Dendritic cell treated with granulocyte-macrophage colony-stimulating factor and Interleukin-4, amounts not matched to agents 40 ng/mL and 50 ng/mL, for 4 days (primary cell): ENCODE data around the gene RAPGEF2.

Source experiments
- H3K27ac Mint-ChIP-seq: one replicate; pipeline ENCODE4 v1.8.0; 2022; ENCODE audit warnings: mild to moderate bottlenecking, mixed read lengths
- H3K27me3 Mint-ChIP-seq: one replicate; pipeline ENCODE4 v1.8.0; 2022; ENCODE audit warnings: mild to moderate bottlenecking, mixed read lengths
- H3K36me3 Mint-ChIP-seq: one replicate; pipeline ENCODE4 v1.8.0; 2022; ENCODE audit warnings: low read depth, mixed read lengths
- H3K4me1 Mint-ChIP-seq: one replicate; pipeline ENCODE4 v1.8.0; 2022; ENCODE audit warnings: low read depth, mixed read lengths
- H3K4me3 Mint-ChIP-seq: one replicate; pipeline ENCODE4 v1.8.0; 2022; ENCODE audit warnings: mild to moderate bottlenecking, moderate library complexity, mixed read lengths
- H3K9me3 Mint-ChIP-seq: one replicate; pipeline ENCODE4 v1.8.0; 2022; ENCODE audit warnings: mixed read lengths
- intact Hi-C: fragments of 100-400 bp; cut with micrococcal nuclease; formaldehyde crosslinking; loops from one replicate; pipeline ENCODE4 v1.15.0; 2022

RAPGEF2 gene

GRCh38 chr4:159131564-159131963 is 28.7 kb downstream of the RAPGEF2 start:
- Mint-ChIP-seq H3K27ac (no peak overlapping the region), H3K27me3 (no peaks in the 10 kb centered on the region), H3K4me1 (peaks cover 24% of the 10 kb centered on the region), H3K36me3 (no peaks in the 10 kb centered on the region), H3K9me3 (no peaks in the 10 kb centered on the region), H3K4me3 (no peak overlapping the region)
- intact Hi-C loops = no loop called here

DNA sequence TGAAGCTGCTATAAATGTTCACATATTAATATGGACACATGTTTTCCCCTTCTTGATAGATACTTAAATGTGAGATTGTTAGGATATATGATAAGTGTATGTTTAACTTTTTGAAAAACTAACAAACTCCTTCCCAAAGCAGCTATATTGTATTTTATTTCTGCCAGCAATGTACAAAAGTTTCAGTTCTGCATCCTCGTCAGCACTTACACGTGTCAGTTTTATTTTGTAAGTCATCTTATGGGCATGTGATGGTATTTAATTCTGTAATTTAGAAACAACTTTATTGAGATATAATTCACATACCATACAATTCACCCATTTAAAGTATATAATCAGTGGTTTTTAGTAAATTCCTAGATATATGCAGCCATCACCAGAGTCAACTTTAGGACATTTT is 31.6 kb downstream of the RAPGEF2 start:
- H3K4me1 Mint-ChIP-seq = peaks cover 23% of the 10 kb centered on the region
- H3K27ac Mint-ChIP-seq = peak overlapping the region; percentile 64
- intact Hi-C loops = no loop called here
- H3K4me3 Mint-ChIP-seq = no peak overlapping the region
- H3K9me3 Mint-ChIP-seq = no peaks in the 10 kb centered on the region
- H3K36me3 Mint-ChIP-seq = no peaks in the 10 kb centered on the region
- H3K27me3 Mint-ChIP-seq = no peaks in the 10 kb centered on the region

DNA sequence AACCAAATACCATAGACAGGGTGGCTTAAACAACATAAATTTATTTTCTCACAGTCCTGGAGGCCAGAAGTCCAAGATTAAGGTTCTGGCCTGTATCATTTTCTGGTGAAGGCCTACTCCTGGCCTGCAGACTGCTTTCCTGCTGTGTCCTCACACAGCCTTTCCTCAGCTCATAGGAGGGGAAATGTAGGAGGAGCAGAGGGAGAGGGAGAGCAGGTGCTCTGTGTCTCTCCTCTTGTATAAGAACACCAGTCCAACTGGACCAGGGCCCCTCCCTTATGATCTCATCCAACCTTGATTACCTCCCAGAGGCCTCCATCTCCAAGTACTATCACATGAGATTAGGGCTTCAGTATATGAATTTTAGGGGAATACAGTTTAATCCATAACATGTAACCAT is 34.3 kb downstream of the RAPGEF2 start:
- intact Hi-C loops = no loop called here
- Mint-ChIP-seq H3K27me3 (no peaks in the 10 kb centered on the region), H3K4me3 (no peak overlapping the region), H3K4me1 (peaks cover 24% of the 10 kb centered on the region), H3K36me3 (no peaks in the 10 kb centered on the region), H3K27ac (no peak overlapping the region), H3K9me3 (no peaks in the 10 kb centered on the region)

DNA sequence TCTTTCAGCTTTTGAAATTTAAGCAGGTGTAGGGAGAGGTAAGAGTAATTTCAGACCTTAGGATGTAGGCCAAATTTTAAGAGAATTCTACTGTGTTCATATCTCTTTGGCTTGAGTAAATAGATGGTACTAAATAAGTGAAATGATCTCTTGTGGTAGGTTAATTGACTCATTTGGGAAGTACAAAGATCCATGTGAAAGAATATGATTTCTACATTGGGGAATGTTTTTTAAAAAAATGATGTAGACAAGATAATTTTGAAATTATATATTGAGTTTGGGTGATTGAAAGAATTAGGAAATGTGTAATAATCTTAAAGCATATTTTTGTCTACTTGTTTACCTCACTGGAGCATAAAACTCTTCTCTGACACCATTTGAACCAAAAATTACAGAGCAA is 35.6 kb downstream of the RAPGEF2 start:
- Mint-ChIP-seq H3K9me3 (no peaks in the 10 kb centered on the region), H3K27ac (no peak overlapping the region), H3K4me1 (peaks cover 24% of the 10 kb centered on the region), H3K4me3 (no peak overlapping the region), H3K36me3 (no peaks in the 10 kb centered on the region), H3K27me3 (no peaks in the 10 kb centered on the region)
- intact Hi-C loops = no loop called here

DNA sequence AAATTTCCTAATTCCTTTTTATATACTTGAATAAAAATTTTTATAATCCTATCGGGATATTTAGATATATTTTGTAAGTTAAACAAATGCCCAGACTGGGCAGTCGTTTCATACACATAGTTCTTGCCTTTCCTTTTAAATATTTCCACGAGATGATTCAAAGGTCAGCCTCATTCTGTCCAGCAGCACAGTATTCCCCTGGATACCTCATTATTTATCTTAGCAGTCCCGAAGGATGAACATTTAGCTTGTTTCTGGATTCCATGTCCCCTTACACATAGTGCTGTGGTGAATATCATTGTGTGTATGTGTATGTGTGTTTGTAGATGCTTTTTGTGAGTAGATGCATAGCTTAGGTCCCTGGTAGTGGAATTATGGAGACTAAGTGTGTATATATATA is 38.3 kb downstream of the RAPGEF2 start:
- Mint-ChIP-seq H3K4me1 (peaks cover 23% of the 10 kb centered on the region), H3K36me3 (no peaks in the 10 kb centered on the region), H3K9me3 (no peaks in the 10 kb centered on the region), H3K4me3 (no peak overlapping the region), H3K27me3 (no peaks in the 10 kb centered on the region), H3K27ac (no peak overlapping the region)
- intact Hi-C loops = no loop called here

DNA sequence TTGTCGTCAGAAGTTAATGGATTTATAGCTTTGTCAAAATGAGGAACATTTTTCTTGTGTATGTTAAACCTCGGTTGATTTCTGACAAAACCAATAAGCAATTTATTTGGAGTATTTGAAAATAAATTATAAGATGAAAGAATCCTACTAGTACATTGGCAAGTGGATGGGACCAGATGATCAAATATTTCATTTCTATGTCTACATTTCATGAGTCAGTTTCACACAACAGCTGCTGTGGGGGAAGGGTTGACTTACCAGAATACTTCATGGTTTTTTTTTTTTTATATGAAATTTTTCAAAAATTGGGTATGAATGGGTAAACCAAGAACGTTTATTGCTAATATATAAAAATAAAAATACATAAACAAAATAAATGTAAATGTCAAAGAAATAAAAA is 39.4 kb downstream of the RAPGEF2 start:
- H3K27me3 Mint-ChIP-seq = no peaks in the 10 kb centered on the region
- no peak overlapping the region for H3K27ac Mint-ChIP-seq
- no peaks in the 10 kb centered on the region for H3K36me3 Mint-ChIP-seq
- intact Hi-C loops = no loop called here
- no peak overlapping the region for H3K4me3 Mint-ChIP-seq
- peaks cover 20% of the 10 kb centered on the region for H3K4me1 Mint-ChIP-seq
- no peaks in the 10 kb centered on the region for H3K9me3 Mint-ChIP-seq

DNA sequence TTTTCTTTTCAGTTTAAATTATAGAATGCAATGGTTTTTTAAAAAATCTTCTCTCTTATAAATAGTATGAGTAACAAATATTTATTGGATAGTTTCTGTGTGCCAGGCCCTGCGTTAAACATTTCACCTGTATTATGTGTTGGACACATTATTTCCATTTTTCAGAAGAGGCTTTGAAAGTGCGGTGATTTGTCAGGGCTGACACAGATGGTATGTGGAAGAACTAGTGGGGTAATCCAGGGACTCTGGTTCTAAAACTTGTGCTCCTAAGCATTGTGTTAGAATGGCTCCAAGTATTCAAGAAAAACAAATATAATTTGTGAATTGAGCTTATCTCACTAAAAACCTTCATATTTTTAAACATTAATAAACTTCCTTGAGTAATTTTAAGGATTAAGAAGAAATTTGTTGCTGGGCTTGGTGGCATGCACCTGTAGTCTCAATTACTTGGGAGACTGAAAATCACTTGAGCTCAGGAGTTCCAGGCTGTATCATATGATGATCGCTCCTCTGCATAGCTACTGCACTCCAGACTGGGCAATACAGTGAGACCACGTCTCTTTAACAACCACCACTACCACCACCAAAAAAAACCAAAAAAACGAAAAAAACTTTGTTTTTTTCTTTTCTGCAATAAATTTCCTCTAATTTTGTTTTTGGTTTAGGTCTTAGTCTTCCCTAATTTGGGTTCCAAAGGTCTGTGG is 40.0 kb downstream of the RAPGEF2 start:
- peaks cover 20% of the 10 kb centered on the region for H3K4me1 Mint-ChIP-seq
- H3K4me3 Mint-ChIP-seq = no peak overlapping the region
- no peaks in the 10 kb centered on the region for H3K27me3 Mint-ChIP-seq
- intact Hi-C loops = no loop called here
- no peak overlapping the region for H3K27ac Mint-ChIP-seq
- H3K9me3 Mint-ChIP-seq = no peaks in the 10 kb centered on the region
- H3K36me3 Mint-ChIP-seq = no peaks in the 10 kb centered on the region

DNA sequence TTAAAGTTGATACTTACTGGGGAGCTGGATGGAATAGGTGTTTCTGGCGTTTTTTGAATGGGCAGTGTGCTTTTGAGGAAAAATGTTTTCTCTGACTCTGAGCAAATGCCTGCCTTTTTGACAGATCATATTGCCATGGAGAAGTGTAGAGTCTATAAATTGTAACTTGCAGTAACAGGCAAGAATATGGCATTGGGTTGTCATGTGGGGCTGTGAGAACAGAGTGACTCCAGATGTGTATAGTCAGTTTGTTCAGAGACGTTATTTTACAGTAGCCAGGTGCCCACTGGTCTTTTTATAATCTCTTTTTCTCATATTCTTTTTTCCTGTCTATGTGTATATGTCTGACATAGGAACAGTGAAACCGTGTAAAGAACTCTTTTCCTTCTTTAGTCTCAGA is 40.8 kb downstream of the RAPGEF2 start:
- H3K4me3 Mint-ChIP-seq = no peak overlapping the region
- no peaks in the 10 kb centered on the region for H3K27me3 Mint-ChIP-seq
- intact Hi-C loops = no loop called here

GRCh38 chr4:159144112-159144694 is 41.3 kb downstream of the RAPGEF2 start:
- no peaks in the 10 kb centered on the region for H3K9me3 Mint-ChIP-seq
- peaks cover 20% of the 10 kb centered on the region for H3K4me1 Mint-ChIP-seq
- H3K27me3 Mint-ChIP-seq = no peaks in the 10 kb centered on the region
- intact Hi-C loops = no loop called here
- H3K36me3 Mint-ChIP-seq = no peaks in the 10 kb centered on the region
- H3K27ac Mint-ChIP-seq = peak overlapping the region; percentile 1
- H3K4me3 Mint-ChIP-seq = no peak overlapping the region

More for the DNA sequence above, 40.8 kb downstream of the RAPGEF2 start:
- Mint-ChIP-seq H3K27ac (peak overlapping the region; percentile 1), H3K9me3 (no peaks in the 10 kb centered on the region), H3K4me1 (peaks cover 20% of the 10 kb centered on the region), H3K36me3 (no peaks in the 10 kb centered on the region)

- H3K27ac Mint-ChIP-seq = no peak overlapping the region
- H3K4me3 Mint-ChIP-seq = no peak overlapping the region
- H3K4me1 Mint-ChIP-seq = peaks cover 17% of the 10 kb centered on the region
- no peaks in the 10 kb centered on the region for H3K9me3 Mint-ChIP-seq
- H3K36me3 Mint-ChIP-seq = no peaks in the 10 kb centered on the region
- intact Hi-C loops = no loop called here
- H3K27me3 Mint-ChIP-seq = no peaks in the 10 kb centered on the region
Observed at GRCh38 chr4:159145318-159145991, 42.6 kb downstream of the RAPGEF2 start.

DNA sequence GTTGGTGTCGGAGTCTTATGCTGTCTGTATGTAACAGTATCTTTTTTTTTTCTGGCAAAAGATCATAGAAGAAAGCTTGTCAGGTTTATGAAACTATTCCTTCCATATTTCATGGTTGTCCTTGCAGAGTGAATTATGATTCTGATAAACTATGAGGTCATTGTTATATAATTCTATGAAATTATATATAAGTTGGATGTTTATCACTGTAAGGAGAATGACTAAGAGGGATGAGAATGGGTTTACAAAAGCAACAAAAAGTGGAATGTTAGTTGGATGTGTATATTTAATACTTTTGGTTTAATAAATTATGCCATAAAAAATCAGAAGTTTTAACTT is 43.1 kb downstream of the RAPGEF2 start:
- Mint-ChIP-seq H3K36me3 (no peaks in the 10 kb centered on the region), H3K4me3 (no peak overlapping the region), H3K4me1 (peaks cover 14% of the 10 kb centered on the region), H3K27me3 (no peaks in the 10 kb centered on the region), H3K9me3 (no peaks in the 10 kb centered on the region), H3K27ac (no peak overlapping the region)
- intact Hi-C loops = no loop called here

DNA sequence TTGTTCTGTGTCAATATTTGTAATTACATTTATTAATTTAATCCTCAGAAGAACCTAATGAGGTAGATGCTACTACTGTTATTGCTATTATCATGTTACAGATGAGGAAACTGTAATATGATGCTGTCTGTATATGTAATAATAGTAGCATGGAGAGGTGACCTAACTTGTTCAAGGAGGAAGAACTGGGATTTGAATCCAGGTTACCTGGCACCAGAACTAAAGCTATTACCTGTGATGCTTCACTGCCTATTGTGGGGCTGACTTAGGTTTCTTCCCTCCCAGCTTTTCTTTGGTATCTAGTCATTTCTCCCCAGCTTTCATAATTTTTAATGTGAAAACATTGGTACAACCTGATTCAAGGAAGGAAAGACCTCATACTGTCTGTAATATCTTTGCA is 43.6 kb downstream of the RAPGEF2 start:
- Mint-ChIP-seq H3K4me3 (no peak overlapping the region), H3K27me3 (no peaks in the 10 kb centered on the region), H3K36me3 (no peaks in the 10 kb centered on the region), H3K27ac (no peak overlapping the region), H3K9me3 (no peaks in the 10 kb centered on the region), H3K4me1 (peaks cover 14% of the 10 kb centered on the region)
- intact Hi-C loops = no loop called here

DNA sequence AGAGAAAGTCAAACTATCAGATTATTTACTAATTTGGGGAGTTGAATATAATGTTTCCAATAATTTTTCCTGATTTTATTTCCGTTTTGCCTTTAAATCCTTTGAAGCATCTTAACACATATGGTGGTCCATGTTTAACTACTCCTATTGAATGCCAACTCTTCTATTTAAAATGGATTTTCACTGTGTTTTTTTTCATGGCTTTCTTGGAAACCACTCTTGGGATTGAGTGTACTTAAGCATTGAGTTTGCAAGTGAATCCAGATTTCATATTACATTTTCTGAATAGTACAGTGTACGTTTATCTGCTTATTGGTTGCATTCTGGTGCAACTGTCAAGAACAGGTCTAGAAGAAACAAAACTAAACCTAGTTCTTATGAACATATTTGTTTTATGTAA is 45.6 kb downstream of the RAPGEF2 start:
- Mint-ChIP-seq H3K27me3 (no peaks in the 10 kb centered on the region), H3K9me3 (no peaks in the 10 kb centered on the region), H3K36me3 (no peaks in the 10 kb centered on the region), H3K4me1 (peaks cover 14% of the 10 kb centered on the region), H3K27ac (no peak overlapping the region), H3K4me3 (no peak overlapping the region)
- intact Hi-C loops = no loop called here

DNA sequence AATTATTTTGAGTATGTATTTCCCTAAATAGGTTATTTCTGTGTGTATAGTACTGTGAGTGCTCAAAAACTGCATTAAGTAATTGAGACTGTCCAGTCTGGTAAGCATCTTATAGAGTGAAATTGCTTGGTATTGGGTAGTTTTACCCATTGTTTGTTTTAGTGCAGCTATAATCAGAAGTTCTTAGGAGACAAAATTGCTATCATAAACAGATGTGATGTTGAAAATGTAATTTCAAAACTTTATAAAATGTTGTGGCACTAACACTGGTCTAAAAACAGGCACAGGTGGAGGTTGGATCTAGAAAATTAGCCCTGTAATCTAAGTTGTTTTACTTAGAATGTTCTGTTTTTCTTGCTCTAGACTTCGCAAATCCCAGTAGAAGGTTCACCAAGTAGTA is 46.8 kb downstream of the RAPGEF2 start:
- no peaks in the 10 kb centered on the region for H3K36me3 Mint-ChIP-seq
- no peaks in the 10 kb centered on the region for H3K27me3 Mint-ChIP-seq
- H3K4me3 Mint-ChIP-seq = no peak overlapping the region
- no peaks in the 10 kb centered on the region for H3K9me3 Mint-ChIP-seq
- intact Hi-C loops = no loop called here
- peaks cover 6% of the 10 kb centered on the region for H3K4me1 Mint-ChIP-seq
- no peak overlapping the region for H3K27ac Mint-ChIP-seq

DNA sequence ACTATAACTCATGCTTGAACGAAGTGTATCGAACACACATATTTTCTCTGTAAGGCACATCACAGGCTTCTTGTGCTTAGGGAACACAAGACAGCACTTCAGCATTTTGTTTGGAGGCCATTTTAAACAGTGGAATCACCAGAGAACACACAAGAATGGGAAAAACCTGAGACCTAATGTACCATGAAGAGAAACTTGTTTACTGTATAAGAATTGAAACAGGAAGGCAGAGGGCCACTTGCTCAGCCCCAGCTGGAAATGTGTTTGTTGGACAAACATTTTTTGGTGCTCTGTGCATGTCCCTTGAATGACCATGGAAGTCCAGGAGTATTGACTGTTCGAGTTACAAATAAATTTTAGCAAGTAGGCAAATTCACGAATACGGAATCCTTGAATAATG is 47.5 kb downstream of the RAPGEF2 start:
- Mint-ChIP-seq H3K27me3 (no peaks in the 10 kb centered on the region), H3K27ac (no peak overlapping the region), H3K4me3 (no peak overlapping the region), H3K9me3 (no peaks in the 10 kb centered on the region), H3K36me3 (no peaks in the 10 kb centered on the region), H3K4me1 (peaks cover 5% of the 10 kb centered on the region)
- intact Hi-C loops = no loop called here
